Neural cell (in vitro differentiated cells): ENCODE data around the gene NR1H2.

Experiments used
- EP300 ChIP-seq: fragments of 450-650 bp; conservative IDR thresholded peaks from 2 replicates; pipeline ENCODE4 v1.6.1; 2014; ENCODE audit warnings: antibody characterized with exemption, mild to moderate bottlenecking, moderate library complexity; ENCODE audit not compliant: poor library complexity, severe bottlenecking
- EZH2 ChIP-seq: fragments of 200-600, 300-800 bp; shearing (Covaris generic), sonication (generic); IDR thresholded peaks from 2 replicates; pipeline ENCODE4 v1.6.1; 2014; ENCODE audit warnings: antibody characterized with exemption, low read length, borderline replicate concordance, mild to moderate bottlenecking; ENCODE audit not compliant: insufficient read depth, poor library complexity, severe bottlenecking
- MXI1 ChIP-seq: fragments of 450-650 bp; conservative IDR thresholded peaks from 2 replicates; pipeline ENCODE4 v1.6.1; 2014; ENCODE audit warnings: antibody characterized with exemption, mild to moderate bottlenecking; ENCODE audit not compliant: poor library complexity, severe bottlenecking
- POLR2AphosphoS5 ChIP-seq: IDR thresholded peaks from 2 replicates; pipeline ENCODE4 v1.6.1; 2012
- RAD21 ChIP-seq: fragments of 450-650 bp; conservative IDR thresholded peaks from 2 replicates; pipeline ENCODE4 v1.6.1; 2014; ENCODE audit warnings: antibody characterized with exemption, mild to moderate bottlenecking, moderate library complexity
- SMC3 ChIP-seq: fragments of 450-650 bp; conservative IDR thresholded peaks from 2 replicates; pipeline ENCODE4 v1.6.1; 2014; ENCODE audit warnings: antibody characterized with exemption, mild to moderate bottlenecking, moderate library complexity; ENCODE audit not compliant: poor library complexity
- TAF1 ChIP-seq: IDR thresholded peaks from 2 replicates; pipeline ENCODE4 v1.6.1; 2012; ENCODE audit warnings: low read depth
- TF ChIP-seq, protein P1 (sequence below): fragments of 450-650 bp; IDR thresholded peaks from 2 replicates; pipeline ENCODE4 v1.5.1; 2014; ENCODE audit warnings: antibody characterized with exemption, mild to moderate bottlenecking, moderate library complexity; ENCODE audit not compliant: poor library complexity, severe bottlenecking
- TF ChIP-seq, protein P2 (sequence below): IDR thresholded peaks from 2 replicates; pipeline ENCODE4 v1.6.1; 2012; ENCODE audit warnings: borderline replicate concordance

DNA sequence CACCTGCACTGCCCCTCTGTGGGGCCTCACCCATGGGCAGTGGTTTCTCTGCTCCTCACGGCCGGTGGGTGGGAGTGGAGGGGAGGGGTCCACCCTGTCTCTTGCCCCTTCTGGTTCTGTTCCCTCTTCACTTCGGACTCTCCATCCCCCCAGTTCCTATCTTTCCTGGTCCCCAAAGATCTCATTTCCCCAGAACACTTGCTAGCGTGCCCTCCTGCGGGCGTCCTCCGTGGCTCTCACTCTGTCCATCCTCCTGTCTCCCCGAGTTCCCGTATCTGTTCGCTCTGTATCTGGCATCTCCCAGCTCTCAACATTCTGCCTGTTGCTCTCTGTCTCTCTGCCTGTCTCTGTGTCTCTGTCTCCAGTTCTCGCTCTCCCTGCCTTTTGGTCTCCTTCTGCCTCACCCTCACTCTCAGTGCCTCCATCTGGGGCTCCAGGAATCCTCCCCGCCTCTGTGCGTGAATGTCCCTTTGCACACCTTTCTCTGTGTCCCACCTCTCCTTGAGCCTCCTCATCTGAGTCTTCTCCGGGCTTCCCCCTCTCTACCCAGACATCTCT, 42.8 kb downstream of the NR1H2 start:
- no peak for TF ChIP-seq EZH2
- TF ChIP-seq, protein P1, sequence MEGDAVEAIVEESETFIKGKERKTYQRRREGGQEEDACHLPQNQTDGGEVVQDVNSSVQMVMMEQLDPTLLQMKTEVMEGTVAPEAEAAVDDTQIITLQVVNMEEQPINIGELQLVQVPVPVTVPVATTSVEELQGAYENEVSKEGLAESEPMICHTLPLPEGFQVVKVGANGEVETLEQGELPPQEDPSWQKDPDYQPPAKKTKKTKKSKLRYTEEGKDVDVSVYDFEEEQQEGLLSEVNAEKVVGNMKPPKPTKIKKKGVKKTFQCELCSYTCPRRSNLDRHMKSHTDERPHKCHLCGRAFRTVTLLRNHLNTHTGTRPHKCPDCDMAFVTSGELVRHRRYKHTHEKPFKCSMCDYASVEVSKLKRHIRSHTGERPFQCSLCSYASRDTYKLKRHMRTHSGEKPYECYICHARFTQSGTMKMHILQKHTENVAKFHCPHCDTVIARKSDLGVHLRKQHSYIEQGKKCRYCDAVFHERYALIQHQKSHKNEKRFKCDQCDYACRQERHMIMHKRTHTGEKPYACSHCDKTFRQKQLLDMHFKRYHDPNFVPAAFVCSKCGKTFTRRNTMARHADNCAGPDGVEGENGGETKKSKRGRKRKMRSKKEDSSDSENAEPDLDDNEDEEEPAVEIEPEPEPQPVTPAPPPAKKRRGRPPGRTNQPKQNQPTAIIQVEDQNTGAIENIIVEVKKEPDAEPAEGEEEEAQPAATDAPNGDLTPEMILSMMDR, result no peak
- no peak for TF ChIP-seq EP300
- no peak for TF ChIP-seq POLR2AphosphoS5
- no peak for TF ChIP-seq TAF1
- no peak for TF ChIP-seq SMC3
- TF ChIP-seq, protein P2, sequence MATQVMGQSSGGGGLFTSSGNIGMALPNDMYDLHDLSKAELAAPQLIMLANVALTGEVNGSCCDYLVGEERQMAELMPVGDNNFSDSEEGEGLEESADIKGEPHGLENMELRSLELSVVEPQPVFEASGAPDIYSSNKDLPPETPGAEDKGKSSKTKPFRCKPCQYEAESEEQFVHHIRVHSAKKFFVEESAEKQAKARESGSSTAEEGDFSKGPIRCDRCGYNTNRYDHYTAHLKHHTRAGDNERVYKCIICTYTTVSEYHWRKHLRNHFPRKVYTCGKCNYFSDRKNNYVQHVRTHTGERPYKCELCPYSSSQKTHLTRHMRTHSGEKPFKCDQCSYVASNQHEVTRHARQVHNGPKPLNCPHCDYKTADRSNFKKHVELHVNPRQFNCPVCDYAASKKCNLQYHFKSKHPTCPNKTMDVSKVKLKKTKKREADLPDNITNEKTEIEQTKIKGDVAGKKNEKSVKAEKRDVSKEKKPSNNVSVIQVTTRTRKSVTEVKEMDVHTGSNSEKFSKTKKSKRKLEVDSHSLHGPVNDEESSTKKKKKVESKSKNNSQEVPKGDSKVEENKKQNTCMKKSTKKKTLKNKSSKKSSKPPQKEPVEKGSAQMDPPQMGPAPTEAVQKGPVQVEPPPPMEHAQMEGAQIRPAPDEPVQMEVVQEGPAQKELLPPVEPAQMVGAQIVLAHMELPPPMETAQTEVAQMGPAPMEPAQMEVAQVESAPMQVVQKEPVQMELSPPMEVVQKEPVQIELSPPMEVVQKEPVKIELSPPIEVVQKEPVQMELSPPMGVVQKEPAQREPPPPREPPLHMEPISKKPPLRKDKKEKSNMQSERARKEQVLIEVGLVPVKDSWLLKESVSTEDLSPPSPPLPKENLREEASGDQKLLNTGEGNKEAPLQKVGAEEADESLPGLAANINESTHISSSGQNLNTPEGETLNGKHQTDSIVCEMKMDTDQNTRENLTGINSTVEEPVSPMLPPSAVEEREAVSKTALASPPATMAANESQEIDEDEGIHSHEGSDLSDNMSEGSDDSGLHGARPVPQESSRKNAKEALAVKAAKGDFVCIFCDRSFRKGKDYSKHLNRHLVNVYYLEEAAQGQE, result no peak
- no peak for TF ChIP-seq MXI1
- no peak for TF ChIP-seq RAD21
